ENCODE data around the gene CCNJL.

Gene CCNJL

DNA sequence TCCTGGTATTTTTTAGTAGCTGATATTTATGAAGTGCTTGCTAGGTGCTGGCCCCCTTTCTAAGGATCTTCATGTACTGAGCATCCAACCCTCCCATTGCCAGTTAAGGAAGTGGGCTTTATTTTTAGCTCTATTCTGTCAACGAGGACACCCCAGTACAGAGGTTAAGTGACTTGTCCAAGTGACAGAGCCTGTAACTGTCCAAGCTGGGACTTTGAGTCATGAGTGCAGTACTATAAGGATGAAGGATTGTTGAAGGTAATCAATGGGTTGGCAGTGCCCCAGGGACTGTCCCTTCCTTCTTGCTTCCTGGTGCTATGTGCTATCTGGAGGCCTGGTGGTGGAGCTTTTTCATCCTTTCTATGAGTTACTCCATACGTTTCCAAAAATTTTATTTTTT is 101.0 kb downstream of the CCNJL start:
- Histone ChIP-seq H3K36me3 (ENCODE audit: control insufficient read depth in 1 of 2, insufficient read depth in 2 of 2, low read length in 2 of 2) (no peaks in the 10 kb centered on the region), H3K9ac (ENCODE audit: low read depth in 1 of 2, low read length in 2 of 2) (no peak overlapping the region), H3K27me3 (ENCODE audit: control insufficient read depth in 1 of 2, insufficient read depth in 2 of 2, low read length in 2 of 2) (no peaks in the 10 kb centered on the region), H3K4me1 (ENCODE audit: control insufficient read depth in 1 of 2, insufficient read depth in 2 of 2, low read length in 2 of 2) (peaks cover 5 to 15% of the 10 kb centered on the region in 2 donors), H3K27ac (ENCODE audit: low read depth, low read length) (no peak overlapping the region), H3K4me3 (ENCODE audit: low read depth in 1 of 2, low read length in 2 of 2) (no peak overlapping the region), H3K9me3 (ENCODE audit: control insufficient read depth in 1 of 2, low read length in 2 of 2) (no peaks in the 10 kb centered on the region)

DNA sequence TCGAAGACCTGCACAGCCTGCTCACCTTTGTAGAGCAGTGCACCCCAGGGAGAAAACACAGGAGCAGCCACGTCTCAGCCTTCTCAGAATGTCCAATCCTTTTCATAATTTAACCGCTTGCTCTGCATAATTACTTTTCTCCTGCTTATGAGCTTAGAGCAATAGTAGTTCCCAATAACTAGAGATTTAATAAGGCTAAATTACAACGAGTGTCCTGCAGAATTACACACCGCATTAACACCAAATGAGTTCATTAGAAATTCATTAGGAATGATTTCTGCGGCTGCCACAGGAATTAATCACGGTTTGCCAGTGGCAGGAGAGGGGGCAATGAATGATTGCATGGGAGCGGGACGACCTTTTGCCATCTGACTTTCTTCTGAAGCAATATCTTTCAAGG is 101.8 kb downstream of the CCNJL start:
- no peaks in the 10 kb centered on the region for H3K36me3 ChIP-seq (ENCODE audit: control insufficient read depth in 1 of 2, insufficient read depth in 2 of 2, low read length in 2 of 2)
- H3K4me3 ChIP-seq (ENCODE audit: low read depth in 1 of 2, low read length in 2 of 2): no peak overlapping the region
- no peaks in the 10 kb centered on the region for H3K27me3 ChIP-seq (ENCODE audit: control insufficient read depth in 1 of 2, insufficient read depth in 2 of 2, low read length in 2 of 2)
- H3K4me1 ChIP-seq (ENCODE audit: control insufficient read depth in 1 of 2, insufficient read depth in 2 of 2, low read length in 2 of 2): peaks cover 5 to 15% of the 10 kb centered on the region in 2 donors
- H3K9ac ChIP-seq (ENCODE audit: low read depth in 1 of 2, low read length in 2 of 2): no peak overlapping the region
- H3K9me3 ChIP-seq (ENCODE audit: control insufficient read depth in 1 of 2, low read length in 2 of 2): no peaks in the 10 kb centered on the region
- no peak overlapping the region for H3K27ac ChIP-seq (ENCODE audit: low read depth, low read length)

DNA sequence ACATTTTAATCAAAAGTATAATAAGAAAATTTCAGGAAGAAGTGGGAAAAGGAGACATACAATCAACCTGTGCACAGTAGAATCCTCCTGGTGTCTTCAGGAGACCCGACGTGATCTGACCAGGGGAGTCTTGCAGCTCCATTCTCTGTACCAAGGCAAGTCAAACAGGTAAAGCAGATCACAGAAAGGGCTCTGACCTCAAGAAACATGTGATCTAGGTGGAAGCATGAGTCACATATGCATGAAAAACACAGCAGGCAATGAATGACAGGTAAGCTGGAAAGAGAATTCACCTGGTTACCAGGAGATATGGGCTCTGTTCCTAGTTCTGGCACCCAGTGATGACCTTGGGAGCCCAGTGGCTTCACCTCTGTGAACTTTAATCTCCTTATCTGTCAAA is 102.4 kb downstream of the CCNJL start:
- Histone ChIP-seq H3K4me1 (ENCODE audit: control insufficient read depth in 1 of 2, insufficient read depth in 2 of 2, low read length in 2 of 2) (peaks cover 5 to 15% of the 10 kb centered on the region in 2 donors), H3K27me3 (ENCODE audit: control insufficient read depth in 1 of 2, insufficient read depth in 2 of 2, low read length in 2 of 2) (no peaks in the 10 kb centered on the region), H3K36me3 (ENCODE audit: control insufficient read depth in 1 of 2, insufficient read depth in 2 of 2, low read length in 2 of 2) (no peaks in the 10 kb centered on the region), H3K9ac (ENCODE audit: low read depth in 1 of 2, low read length in 2 of 2) (no peak overlapping the region), H3K27ac (ENCODE audit: low read depth, low read length) (no peak overlapping the region), H3K9me3 (ENCODE audit: control insufficient read depth in 1 of 2, low read length in 2 of 2) (no peaks in the 10 kb centered on the region), H3K4me3 (ENCODE audit: low read depth in 1 of 2, low read length in 2 of 2) (no peak overlapping the region)

DNA sequence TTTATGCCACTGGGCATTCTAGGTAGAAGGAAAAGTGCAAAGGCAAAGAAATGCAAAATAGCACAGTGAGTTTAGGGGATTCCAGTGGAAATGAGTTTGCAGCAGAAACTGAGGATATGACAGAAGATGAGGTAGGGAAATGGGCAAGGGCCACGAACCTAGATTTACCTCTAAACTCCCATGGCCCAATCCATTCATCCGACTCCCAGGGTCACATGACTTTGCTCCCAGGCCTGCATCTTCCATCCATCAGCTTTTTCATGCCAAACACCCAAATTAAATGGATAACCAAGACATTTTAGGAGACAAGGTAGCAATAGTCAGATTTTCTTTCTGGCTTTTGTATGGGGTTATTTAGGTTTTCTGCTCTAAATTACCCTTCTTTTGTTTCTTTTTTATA is 105.3 kb downstream of the CCNJL start:
- Histone ChIP-seq H3K9ac (ENCODE audit: low read depth in 1 of 2, low read length in 2 of 2) (no peak overlapping the region), H3K4me3 (ENCODE audit: low read depth in 1 of 2, low read length in 2 of 2) (no peak overlapping the region), H3K9me3 (ENCODE audit: control insufficient read depth in 1 of 2, low read length in 2 of 2) (no peaks in the 10 kb centered on the region), H3K27me3 (ENCODE audit: control insufficient read depth in 1 of 2, insufficient read depth in 2 of 2, low read length in 2 of 2) (no peaks in the 10 kb centered on the region), H3K27ac (ENCODE audit: low read depth, low read length) (no peak overlapping the region), H3K4me1 (ENCODE audit: control insufficient read depth in 1 of 2, insufficient read depth in 2 of 2, low read length in 2 of 2) (peaks cover 5 to 15% of the 10 kb centered on the region in 2 donors), H3K36me3 (ENCODE audit: control insufficient read depth in 1 of 2, insufficient read depth in 2 of 2, low read length in 2 of 2) (no peaks in the 10 kb centered on the region)

All from duodenal mucosa (tissue), 2 donors.